KMS-11 (cell line): Measurements from ENCODE around the gene PAMR1.

Source experiments
- H2AFZ ChIP-seq: fragments of 200-600 bp; sonication (generic); 2 replicates; pipeline ENCODE4 v1.6.1; 2016; ENCODE audit warnings: antibody characterized with exemption, mixed run types, low read depth
- H3K27ac ChIP-seq: fragments of 200-600 bp; sonication (generic); 2 replicates; pipeline ENCODE4 v1.6.1; 2016; ENCODE audit warnings: mild to moderate bottlenecking, mixed run types
- H3K27me3 ChIP-seq: fragments of 200-600 bp; sonication (generic); 2 replicates; pipeline ENCODE4 v1.6.1; 2017; ENCODE audit warnings: mild to moderate bottlenecking, low read depth, mixed run types, moderate library complexity; ENCODE audit not compliant: insufficient read depth
- H3K36me3 ChIP-seq: fragments of 200-600 bp; sonication (generic); 2 replicates; pipeline ENCODE4 v1.6.1; 2017; ENCODE audit warnings: mild to moderate bottlenecking, mixed run types; ENCODE audit not compliant: insufficient read depth
- H3K4me1 ChIP-seq: fragments of 200-600 bp; sonication (generic); 2 replicates; pipeline ENCODE4 v1.6.1; 2016; ENCODE audit warnings: mild to moderate bottlenecking, low read depth, mixed run types; ENCODE audit not compliant: poor library complexity, severe bottlenecking
- H3K4me2 ChIP-seq: fragments of 200-600 bp; sonication (generic); 2 replicates; pipeline ENCODE4 v1.7.0; 2016; ENCODE audit warnings: mild to moderate bottlenecking, mixed run types
- H3K4me3 ChIP-seq: fragments of 200-600 bp; sonication (generic); IDR thresholded peaks from 2 replicates; pipeline ENCODE4 v1.6.1; 2017; ENCODE audit warnings: low read depth, low read length, mixed read lengths; ENCODE audit not compliant: insufficient read depth
- H3K79me2 ChIP-seq: fragments of 200-600 bp; sonication (generic); 2 replicates; pipeline ENCODE4 v1.6.1; 2016; ENCODE audit warnings: low read depth, mixed run types; ENCODE audit not compliant: insufficient read depth
- H3K9ac ChIP-seq: fragments of 200-600 bp; sonication (generic); 2 replicates; pipeline ENCODE4 v1.6.1; 2016; ENCODE audit warnings: mild to moderate bottlenecking, mixed run types
- H4K20me1 ChIP-seq: fragments of 200-600 bp; sonication (generic); 2 replicates; pipeline ENCODE4 v1.6.1; 2016; ENCODE audit warnings: mild to moderate bottlenecking, mixed run types; ENCODE audit not compliant: insufficient read depth
- CTCF ChIP-seq: fragments of 200-600 bp; sonication (generic); conservative IDR thresholded peaks from 2 replicates; pipeline ENCODE4 v1.6.1; 2017; ENCODE audit warnings: low read depth, mild to moderate bottlenecking, antibody characterized with exemption, low read length, moderate library complexity, mixed read lengths

The PAMR1 gene

DNA sequence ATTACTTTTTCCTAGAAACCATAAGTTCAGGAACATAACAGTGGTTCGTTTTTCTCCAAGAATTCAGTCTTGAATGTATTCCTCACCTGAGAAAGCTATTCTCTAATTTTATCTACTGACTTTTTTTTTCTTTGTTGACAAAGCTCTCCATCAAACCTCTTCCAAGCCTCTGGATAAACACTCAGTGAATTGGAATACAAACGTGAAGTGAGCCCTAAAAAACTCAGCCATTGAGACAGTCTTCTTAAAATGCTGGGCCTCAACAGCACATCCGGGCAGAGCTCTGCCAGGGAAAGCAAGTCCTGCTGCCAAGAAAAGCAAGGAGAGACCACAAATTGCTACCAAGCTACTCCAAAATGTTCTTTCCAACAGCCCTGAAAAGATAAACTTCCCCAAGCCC lies 98.3 kb downstream of the PAMR1 start:
- TF ChIP-seq CTCF, result no peak
- no peak overlapping the region for H3K27ac ChIP-seq
- H3K4me1 ChIP-seq, result no peaks in the 10 kb centered on the region
- no peak overlapping the region for H3K4me3 ChIP-seq
- H3K79me2 ChIP-seq, result no peaks in the 10 kb centered on the region
- H3K9ac ChIP-seq, result no peak overlapping the region
- no peaks in the 10 kb centered on the region for H3K36me3 ChIP-seq
- no peak overlapping the region for H3K4me2 ChIP-seq
- no peaks in the 10 kb centered on the region for H3K27me3 ChIP-seq
- no peak overlapping the region for H2AFZ ChIP-seq
- no peaks in the 10 kb centered on the region for H4K20me1 ChIP-seq

DNA sequence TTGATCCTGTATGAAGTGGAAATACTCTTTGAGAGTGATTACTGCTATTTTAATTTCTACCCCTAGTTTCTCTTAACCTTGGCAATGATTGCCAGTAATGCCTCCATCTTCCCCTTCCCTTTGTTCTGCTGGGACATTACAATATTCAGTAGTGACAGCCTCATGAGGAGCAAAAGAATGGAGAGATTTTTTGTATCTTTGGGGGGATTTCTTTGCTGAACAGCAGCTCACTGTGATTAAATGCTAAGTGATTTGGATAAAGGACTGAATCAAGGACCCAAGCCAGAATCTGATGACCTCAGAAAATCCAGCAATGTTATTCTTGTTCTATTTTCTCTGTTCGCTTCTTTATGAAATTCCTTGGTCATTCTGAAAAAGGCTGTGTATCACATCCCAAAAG lies 99.1 kb downstream of the PAMR1 start:
- Histone ChIP-seq H4K20me1 (no peaks in the 10 kb centered on the region), H3K79me2 (no peaks in the 10 kb centered on the region), H3K4me3 (no peak overlapping the region), H3K27me3 (no peaks in the 10 kb centered on the region), H3K4me2 (no peak overlapping the region), H3K9ac (no peak overlapping the region), H3K4me1 (no peaks in the 10 kb centered on the region), H3K27ac (no peak overlapping the region), H2AFZ (no peak overlapping the region), H3K36me3 (no peaks in the 10 kb centered on the region)
- TF ChIP-seq CTCF, result no peak

GRCh38 chr11:35425603-35426212 lies 99.7 kb downstream of the PAMR1 start:
- TF ChIP-seq CTCF, result no peak
- H3K79me2 ChIP-seq, result no peaks in the 10 kb centered on the region
- no peak overlapping the region for H3K4me3 ChIP-seq
- no peak overlapping the region for H3K4me2 ChIP-seq
- no peak overlapping the region for H3K27ac ChIP-seq
- H3K9ac ChIP-seq, result no peak overlapping the region
- no peaks in the 10 kb centered on the region for H3K36me3 ChIP-seq
- H2AFZ ChIP-seq, result no peak overlapping the region
- no peaks in the 10 kb centered on the region for H3K4me1 ChIP-seq
- no peaks in the 10 kb centered on the region for H4K20me1 ChIP-seq
- H3K27me3 ChIP-seq, result no peaks in the 10 kb centered on the region

- Histone ChIP-seq H3K4me2 (no peak overlapping the region), H3K36me3 (no peaks in the 10 kb centered on the region), H3K79me2 (no peaks in the 10 kb centered on the region), H3K27me3 (no peaks in the 10 kb centered on the region), H3K4me3 (no peak overlapping the region), H4K20me1 (no peaks in the 10 kb centered on the region), H3K27ac (no peak overlapping the region), H3K9ac (no peak overlapping the region), H2AFZ (no peak overlapping the region), H3K4me1 (no peaks in the 10 kb centered on the region)
- no peak for TF ChIP-seq CTCF
Observed at GRCh38 chr11:35424157-35424940, 101.1 kb downstream of the PAMR1 start.
